Erythroblast (primary cell): Measurements from ENCODE around the gene RTN4RL1.

ENCODE experiments used
- GATA1 ChIP-seq: IDR thresholded peaks from 2 replicates; pipeline ENCODE4 v1.6.1; 2011; ENCODE audit warnings: low read depth, mild to moderate bottlenecking, control low read depth, low read length, moderate library complexity
- POLR2A ChIP-seq: IDR thresholded peaks from 2 replicates; pipeline ENCODE4 v1.6.1; 2011; ENCODE audit warnings: mild to moderate bottlenecking, low read length

- TF ChIP-seq POLR2A (no peak), GATA1 (no peak)
These were observed 136.4 kb downstream of the RTN4RL1 start for GRCh38 chr17:1888741-1889140.
